GM18519 (cell line): ENCODE measurements around the gene HSPB7.
"Not testable (repeated sequence)": the region's sequence is repeated elsewhere in the genome, so short reads cannot be mapped to it uniquely, and the experiment has no call there.

Source experiments
- ATAC-seq: cut with Tn5 transposase; IDR thresholded peaks from one replicate; pipeline ENCODE4 v1.9.1; 2021; ENCODE audit warnings: mild to moderate bottlenecking, moderate library complexity; ENCODE audit not compliant: unreplicated experiment, low FRiP score

The HSPB7 gene

DNA sequence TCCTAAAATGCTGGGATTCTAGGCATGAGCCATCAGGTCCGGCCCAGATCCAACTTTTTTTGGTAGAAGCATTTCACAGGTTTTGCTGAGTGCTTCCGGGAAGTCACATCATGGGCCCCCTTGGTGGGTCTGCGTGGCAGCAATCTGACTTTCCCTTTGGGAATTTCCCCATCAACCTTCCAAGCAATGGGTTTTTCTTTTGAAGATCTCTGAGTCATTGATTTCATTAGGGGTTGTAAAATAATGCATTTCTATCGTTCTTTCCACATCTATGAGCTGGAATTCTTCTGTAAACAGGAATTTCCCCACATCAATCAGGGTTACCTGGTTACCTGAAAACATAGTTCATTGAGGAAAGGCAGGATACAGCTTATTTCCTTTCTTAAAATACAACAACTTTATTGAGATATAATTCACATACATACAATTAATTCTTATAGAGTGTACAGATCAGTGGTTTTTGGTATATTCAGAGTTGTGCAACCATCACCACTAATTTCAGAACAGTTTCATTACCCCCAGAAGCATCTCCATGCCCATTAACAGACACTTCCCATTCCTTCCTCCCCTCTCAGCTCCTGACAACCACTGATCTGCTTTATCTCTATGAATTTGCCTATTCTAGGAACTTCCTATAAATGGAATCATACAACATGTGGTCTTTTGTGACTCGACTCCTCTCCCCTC, 32.1 kb downstream of the HSPB7 start:
- ATAC-seq: no peak

DNA sequence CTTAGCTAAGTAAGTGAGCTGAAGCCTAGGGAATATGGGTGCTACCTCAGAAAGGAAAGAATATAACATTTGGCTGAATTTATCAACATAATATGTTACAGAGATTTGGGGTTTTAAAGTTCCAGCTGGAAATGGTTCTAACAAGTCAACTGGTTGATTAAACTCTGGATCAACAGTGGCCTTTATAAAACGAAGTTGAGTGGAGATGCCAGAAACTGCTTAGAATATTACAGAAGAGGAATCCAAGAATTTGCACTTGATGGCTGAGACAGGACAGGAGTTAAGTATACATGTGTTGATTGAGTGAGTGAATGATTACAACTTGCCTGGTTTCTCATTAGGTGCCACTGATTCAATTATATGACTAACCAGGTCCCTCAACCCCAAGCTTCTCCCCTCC, 34.6 kb downstream of the HSPB7 start:
- no peak for ATAC-seq

DNA sequence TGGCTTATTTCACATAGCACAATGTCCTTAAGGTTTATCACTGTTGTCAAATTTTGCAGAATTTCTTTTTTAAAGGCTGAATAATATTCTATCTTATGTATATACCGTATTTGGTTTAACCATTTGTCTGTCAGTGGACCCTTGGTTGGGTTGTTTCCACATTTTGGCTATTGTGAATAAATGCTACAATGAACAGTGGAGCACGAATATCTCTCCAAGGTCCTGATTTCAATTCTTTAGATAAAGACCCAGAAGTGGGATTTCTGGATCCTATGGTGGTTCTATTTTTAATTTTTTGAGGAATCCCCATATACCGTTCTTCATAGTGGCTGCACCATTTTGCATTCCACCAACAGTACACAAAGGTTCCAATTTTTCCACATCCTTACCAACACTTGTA, 36.2 kb downstream of the HSPB7 start:
- no peak for ATAC-seq

GRCh38 chr1:15977947-15978346, 39.9 kb downstream of the HSPB7 start:
- not testable (repeated sequence) for ATAC-seq

DNA sequence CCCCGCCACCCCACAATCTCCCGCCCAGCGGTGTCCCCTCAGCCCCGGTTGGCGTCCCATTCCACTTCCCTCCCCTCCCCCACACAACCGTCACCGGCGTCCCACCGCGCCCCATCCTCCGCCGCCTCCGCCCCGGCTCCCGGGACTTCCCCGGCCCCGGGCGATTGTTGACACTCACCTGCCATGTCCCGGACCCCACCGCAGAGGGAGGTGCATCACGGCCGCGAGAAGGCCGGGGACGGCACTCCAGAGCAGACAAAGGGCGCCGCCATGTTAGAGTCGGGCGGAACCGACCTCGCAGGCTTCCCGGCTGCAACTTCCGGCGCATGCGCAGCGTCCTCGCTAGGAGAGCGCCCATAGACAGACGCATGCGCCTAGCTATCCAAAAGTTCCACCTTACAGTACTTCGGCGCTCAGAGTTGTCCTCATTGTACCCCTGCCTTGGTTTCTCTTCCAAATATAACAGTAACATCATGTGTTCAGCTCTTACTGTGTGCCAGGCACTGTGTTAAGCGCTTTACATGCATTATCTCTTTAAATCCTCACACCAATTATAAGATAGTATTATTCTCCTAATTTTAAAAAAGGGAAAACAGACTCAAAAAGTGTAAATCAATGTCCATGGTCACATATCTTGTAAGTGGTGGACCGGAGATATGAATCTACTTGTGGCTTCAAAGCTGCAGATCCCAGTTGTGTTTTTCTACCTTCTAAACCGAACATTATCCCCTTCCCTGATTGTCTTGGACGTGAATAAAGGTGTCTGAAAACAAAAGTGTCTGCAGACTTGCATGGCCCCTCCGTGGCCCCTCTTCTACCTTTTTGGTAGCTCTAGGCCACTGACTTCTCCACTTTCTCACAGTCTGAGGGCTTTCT, 41.8 kb downstream of the HSPB7 start, which contains the start of gene ZBTB17:
Gene ZBTB17 (minus strand): TSS at position 297 of the 876 bp plus-strand sequence. CDS start 27,606 bp downstream, outside the sequence.
- ATAC-seq: peak; percentile 56

DNA sequence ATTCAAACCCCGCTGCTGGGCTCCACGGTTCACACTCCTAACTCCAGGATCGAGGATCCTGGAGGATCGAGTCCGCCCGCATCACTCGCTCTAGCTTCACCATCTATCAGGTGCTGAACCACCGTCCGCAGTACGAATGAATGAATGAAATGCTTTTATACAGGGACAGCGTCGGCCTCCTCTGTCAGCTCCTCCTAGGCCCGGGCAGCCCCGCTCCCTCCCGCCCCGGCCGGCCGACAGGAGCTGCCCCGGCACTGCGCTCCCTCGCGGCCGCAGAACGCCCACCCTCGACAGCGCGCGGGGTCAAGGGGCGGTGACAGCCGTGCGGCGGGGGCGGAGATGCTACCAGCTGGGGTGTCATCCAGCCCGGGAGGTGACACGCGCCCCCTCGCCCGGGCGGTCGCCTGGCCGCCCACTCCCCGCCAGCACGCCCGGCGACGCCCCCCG, 42.5 kb downstream of the HSPB7 start:
- ATAC-seq: peak; percentile 41

GRCh38 chr1:15974855-15975254, 43.0 kb downstream of the HSPB7 start:
- ATAC-seq: peak; percentile 16

DNA sequence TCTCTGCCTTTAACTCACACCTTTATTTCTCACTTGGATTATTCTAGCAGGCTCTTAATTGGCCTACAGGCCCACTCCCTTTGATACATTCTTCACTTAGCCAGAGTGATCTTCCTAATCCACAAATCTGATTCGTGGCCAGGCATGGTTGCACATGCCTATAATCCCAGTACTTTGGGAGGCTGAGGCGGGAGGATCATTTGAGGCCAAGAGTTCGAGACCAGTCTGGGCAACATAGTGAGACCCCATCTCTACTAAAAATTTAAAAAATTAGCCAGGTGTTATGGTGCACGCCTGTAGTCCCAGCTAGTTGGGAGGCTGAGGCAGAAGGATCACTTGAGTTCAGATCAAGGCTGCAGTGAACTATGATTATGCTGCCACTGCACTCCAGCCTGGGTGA, 44.1 kb downstream of the HSPB7 start:
- ATAC-seq: no peak

DNA sequence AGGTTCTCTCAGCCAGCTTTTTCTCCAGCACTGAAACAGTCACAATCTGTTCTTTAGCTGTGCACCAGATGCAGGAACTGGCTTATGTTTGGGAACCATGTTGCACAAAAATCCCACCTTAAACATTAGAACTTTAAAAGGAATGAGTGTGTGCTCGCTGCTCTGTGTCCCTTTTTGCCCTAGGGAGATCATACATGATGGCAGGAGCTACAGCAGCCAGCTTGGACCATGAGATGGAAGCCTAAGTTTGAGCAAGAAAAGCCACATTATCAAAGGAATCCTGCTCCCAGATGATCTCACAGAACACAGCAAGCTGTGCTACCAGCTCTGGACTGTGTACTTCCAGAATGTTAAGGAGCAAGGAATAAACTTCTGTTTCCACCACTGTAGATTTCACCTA, 45.4 kb downstream of the HSPB7 start:
- ATAC-seq: no peak

- no peak for ATAC-seq
Observed at GRCh38 chr1:15970911-15971310, 46.9 kb downstream of the HSPB7 start.

DNA sequence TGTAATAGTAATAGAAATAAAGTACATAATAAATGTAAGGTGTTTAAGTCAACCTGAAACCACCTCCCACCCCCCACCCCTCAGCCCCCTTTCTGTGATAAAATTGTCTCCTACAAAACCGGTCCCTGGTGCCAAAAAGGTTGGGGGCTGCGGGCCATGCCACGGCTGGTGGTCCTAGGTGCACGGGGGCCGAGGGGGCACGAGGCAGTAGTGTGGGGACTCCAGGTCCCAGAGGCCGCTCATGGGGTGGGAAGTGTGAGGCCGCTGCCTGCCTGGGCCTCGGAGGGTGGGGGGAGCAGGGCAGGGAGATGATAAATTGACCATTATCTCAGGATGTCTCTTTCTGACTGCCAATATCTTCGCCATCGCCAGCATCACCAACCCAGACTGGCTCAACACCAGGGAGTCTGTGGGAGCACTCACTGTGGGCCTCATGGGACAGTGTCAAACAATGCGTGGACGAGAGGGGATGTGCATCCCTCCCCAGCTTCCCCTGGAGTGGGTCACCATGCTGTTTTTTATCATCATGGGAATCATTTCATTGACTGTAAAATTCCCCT, 48.4 kb downstream of the HSPB7 start:
- no peak for ATAC-seq

DNA sequence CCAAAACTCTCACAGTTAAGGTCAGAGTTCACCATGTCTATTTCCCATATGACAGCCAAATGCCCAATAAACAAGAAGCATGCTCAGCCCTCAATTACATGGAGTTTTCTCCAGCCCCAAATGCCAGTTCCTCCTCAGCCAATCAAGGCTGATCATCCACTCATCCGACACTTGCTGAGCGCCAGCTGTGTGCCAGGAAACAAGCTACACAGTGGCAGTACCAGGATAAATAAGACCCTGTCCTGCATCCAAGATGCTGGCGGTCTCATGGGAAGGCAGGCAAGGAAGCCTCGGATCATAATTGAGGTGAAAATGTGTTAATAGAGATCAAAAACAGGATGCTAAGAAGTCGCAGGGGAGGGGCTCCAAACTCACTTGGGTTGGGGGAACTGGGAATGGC, 49.7 kb downstream of the HSPB7 start:
- no peak for ATAC-seq

DNA sequence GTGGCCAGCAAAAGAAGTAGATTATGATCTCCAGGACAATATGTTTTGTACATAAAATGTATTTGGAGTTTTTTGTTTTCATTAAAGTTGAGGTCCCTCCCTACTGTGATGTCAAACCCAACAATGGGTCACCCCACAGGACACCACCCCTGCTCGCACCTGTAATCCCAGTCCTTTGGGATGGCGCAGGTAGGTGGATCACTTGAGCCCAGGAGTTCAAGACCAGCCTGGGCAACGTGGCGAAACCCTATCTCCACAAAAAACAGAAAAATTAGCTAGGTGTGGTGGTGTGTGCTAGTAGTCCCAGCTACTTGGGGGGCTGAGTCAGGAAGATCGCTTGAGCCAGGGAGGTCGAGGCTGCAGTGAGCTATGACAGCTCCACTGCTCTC, 50.9 kb downstream of the HSPB7 start:
- no peak for ATAC-seq

DNA sequence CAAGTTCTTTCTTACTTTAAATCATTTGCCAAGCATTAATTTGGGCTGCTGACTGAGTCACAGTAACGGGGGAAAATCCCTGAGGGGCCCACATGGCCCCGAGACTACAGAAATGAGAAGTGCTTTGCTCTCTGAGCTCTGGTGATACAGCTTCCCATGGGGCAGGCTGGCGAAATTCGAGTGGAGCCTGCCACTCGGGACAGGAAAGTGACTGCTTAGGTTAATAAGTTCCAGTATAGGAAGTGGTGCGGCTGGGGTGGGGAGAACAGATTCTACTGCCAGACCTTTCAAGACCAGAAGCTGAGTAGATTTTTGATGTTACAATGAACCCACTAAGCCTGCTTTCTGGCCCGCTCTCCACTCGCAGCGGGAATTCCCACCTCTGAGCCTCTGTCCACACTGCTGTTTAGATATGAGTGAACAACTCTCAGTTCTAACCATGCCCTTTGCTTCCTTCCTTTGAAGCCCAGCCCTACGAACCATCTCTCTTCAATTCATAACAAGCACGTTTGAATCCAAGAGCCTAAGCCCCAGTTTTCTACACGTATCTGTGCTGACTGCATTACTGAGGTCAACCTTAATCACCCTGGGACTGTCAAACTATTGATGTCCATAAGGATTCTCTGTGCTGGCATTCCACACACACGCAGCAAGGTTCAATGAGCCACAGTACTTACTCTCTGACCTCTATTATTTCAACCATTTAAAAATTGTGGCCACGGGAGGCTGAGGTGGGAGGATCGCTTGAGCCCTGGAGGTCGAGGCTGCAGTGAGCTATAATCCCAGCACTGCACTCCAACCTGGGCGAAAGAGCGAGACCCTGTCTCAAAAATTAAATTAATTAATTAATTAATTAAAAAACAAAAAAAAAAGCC, 51.5 kb downstream of the HSPB7 start:
- ATAC-seq: no peak

DNA sequence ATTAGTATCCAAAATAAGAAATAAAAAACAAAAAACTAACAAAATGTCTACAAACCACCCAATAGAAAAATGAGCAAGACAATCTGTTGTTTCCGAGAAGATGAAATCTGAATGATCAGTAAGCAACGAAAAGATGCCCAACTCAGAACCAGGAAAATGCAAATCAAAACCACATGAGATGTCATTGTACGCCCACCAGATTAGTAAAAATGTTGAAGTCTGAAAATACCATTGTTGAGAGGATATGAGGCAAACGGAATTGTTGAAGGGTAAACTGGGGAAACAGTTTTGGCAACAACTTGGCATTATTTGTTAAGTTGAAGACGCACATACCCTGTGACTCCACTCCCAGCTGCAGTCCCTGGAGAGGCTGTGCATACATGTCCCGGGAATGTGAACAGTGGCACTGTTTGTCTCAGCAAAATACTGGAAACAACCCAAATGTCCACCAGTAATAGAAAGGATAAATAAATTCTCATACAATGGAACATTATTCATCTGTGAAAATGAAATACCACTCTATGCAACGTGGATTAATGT, 52.5 kb downstream of the HSPB7 start:
- no peak for ATAC-seq
